Measurements from ENCODE around the gene VAV2.

VAV2 gene

DNA sequence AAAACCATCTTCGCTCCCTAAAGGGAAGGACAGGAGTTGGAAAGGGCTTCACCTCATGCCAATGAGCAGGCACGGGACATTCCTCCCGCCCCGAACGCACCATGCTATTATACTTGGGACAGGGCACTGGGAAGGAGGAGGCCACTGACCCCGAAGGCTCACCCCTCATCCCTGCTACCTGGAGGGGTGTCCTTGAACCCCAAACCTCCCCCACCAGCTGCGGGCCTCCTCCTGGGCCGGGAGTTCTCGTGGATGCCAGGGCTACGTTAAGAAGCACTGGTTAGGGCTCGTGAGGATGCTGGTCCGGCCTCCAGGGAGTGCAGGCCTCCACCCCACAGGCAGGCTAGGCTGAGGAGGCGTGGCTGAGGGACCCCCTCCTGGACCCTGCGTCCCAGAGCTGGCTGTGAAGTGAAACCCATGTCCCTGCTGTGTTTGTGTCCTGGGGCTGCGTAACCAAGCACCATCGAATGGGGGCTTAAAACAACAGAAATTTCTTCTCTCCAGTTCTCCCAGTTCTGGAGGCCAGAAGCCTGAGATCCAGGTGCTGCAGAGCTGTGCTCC is 142.9 kb downstream of the VAV2 start:
- TF ChIP-seq YY1 (IDR thresholded peaks at IDR 0.05; ENCODE audit: low read depth) (no peak), EP300 (IDR thresholded peaks at IDR 0.05; ENCODE audit: borderline replicate concordance) (no peak)

DNA sequence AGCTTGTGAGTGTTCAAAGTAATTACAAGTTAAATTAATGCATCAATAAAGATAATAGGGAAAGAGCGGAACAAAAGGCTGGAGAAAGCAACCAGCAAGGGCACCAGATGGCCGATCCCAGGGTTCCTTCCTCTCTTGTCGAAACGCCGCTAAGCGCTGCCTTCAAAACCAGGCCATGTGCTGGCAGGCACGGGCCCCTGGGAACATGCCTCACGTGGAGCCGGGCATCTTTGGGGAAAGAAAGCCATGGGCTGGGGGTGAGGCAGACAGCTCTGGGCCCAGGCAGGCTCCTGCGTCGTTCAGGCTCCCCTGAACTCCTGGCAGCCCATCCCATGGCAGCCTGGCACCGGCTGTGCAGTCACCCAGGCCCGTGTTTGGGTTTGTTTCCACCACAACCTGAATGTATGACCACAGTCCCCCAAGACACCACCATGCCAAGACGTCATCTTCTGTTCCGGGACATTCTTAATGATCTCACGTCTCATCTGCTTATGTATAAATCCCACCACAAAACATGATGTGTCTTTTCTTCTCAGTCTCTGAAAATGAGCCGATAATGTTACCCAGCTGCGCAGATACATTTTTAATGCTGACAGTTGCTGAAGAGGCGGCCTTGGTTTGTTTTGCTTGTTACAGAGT is 143.5 kb downstream of the VAV2 start:
- TF ChIP-seq YY1 (IDR thresholded peaks at IDR 0.05; ENCODE audit: low read depth) (no peak), CEBPB (IDR thresholded peaks at IDR 0.05) (no peak)

DNA sequence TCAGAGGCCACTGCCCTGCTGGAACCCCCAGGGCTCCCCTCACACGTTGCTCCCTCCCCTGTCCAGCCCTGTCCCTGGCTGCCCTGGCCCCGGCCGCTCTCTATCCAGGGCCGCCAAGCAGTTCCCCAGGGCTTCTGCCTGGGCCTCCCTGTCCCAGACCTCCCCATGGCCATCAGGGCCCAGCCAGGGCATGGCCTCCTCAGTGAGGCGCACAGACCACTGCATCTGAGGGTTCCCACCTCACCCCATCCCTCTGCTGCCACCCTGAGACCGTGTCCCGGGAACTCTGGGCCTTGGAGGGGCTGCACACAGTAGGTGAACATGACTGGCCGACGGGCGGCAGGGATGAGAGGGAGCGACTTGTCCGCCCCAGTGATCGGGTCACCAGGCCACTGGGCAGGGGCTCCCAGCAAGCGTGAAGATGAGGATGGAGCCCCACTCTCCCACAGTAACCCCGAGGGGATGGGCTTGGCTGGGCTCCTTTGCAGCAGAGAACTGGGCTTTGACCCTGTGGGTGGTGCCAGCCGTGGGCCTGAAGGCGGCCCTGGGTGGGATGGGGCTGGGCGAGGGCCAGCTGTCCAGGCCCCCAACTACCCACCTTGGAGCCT is 145.5 kb downstream of the VAV2 start:
- TF ChIP-seq NFIC (IDR thresholded peaks at IDR 0.05) (no peak), YY1 (IDR thresholded peaks at IDR 0.05; ENCODE audit: low read depth) (no peak), EGR1 (IDR thresholded peaks at IDR 0.05) (no peak), RAD21 (IDR thresholded peaks at IDR 0.05; ENCODE audit: low read depth) (no peak), EP300 (IDR thresholded peaks at IDR 0.05; ENCODE audit: borderline replicate concordance) (no peak), TCF12 (IDR thresholded peaks at IDR 0.05; ENCODE audit: low read depth) (no peak), ZBTB7A (IDR thresholded peaks at IDR 0.05; ENCODE audit: low read depth) (no peak)
- TF ChIP-seq, protein P1, sequence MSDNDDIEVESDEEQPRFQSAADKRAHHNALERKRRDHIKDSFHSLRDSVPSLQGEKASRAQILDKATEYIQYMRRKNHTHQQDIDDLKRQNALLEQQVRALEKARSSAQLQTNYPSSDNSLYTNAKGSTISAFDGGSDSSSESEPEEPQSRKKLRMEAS (IDR thresholded peaks at IDR 0.05): no peak
- TF ChIP-seq, protein P2, sequence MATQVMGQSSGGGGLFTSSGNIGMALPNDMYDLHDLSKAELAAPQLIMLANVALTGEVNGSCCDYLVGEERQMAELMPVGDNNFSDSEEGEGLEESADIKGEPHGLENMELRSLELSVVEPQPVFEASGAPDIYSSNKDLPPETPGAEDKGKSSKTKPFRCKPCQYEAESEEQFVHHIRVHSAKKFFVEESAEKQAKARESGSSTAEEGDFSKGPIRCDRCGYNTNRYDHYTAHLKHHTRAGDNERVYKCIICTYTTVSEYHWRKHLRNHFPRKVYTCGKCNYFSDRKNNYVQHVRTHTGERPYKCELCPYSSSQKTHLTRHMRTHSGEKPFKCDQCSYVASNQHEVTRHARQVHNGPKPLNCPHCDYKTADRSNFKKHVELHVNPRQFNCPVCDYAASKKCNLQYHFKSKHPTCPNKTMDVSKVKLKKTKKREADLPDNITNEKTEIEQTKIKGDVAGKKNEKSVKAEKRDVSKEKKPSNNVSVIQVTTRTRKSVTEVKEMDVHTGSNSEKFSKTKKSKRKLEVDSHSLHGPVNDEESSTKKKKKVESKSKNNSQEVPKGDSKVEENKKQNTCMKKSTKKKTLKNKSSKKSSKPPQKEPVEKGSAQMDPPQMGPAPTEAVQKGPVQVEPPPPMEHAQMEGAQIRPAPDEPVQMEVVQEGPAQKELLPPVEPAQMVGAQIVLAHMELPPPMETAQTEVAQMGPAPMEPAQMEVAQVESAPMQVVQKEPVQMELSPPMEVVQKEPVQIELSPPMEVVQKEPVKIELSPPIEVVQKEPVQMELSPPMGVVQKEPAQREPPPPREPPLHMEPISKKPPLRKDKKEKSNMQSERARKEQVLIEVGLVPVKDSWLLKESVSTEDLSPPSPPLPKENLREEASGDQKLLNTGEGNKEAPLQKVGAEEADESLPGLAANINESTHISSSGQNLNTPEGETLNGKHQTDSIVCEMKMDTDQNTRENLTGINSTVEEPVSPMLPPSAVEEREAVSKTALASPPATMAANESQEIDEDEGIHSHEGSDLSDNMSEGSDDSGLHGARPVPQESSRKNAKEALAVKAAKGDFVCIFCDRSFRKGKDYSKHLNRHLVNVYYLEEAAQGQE (IDR thresholded peaks at IDR 0.05; ENCODE audit: low read depth): no peak

DNA sequence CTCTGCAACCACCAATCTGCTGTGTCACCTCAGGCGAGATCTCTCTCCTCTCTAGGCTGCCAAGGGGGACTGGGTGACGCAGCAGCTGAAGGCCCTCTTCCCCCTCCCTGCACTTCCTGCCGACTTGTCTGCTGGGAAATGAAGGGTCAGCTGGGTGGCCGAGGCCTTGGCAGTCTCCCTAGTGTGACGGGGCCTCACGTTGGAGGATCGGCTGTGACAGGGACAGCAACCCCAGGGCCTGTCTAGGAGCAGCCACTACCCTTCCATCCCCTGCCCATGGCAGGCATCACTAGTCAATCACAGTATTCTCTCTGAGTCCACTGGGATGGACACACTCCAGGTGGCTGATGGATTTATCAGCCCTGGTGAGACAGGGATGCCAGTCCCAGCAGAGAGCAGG is 146.7 kb downstream of the VAV2 start:
- no peak for TF ChIP-seq CREB1 (IDR thresholded peaks at IDR 0.05; ENCODE audit: low read depth)
- no peak for TF ChIP-seq EGR1 (IDR thresholded peaks at IDR 0.05)
- no peak for TF ChIP-seq TCF12 (IDR thresholded peaks at IDR 0.05; ENCODE audit: low read depth)
- TF ChIP-seq TAF1 (IDR thresholded peaks at IDR 0.05; ENCODE audit: low read depth): no peak

DNA sequence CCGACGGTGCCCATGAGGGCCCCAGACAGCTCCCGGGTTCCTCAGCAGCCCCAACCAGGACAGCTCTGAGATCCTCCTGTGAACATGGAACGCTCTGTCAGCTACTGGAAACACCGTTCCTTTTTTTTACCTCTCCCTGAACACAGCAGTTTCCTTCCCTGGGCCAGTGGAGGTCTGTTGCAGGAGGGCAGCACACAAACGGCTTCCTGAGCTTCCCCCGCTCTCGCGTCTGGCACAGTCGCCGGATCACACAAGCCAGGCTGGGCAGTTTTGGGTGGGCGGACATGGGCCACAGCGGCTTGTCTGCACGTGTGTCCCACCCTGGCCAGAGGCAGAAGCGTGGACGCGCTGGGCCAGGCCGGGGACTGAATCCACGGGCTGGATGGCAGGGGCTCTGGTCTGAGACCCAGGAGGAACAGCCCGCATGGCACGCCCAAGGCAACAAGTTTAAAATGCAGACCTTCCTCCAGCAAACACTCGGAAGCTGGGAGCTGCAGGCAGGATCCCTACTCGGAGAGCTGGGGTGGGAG is 147.2 kb downstream of the VAV2 start:
- TF ChIP-seq FOXM1 (IDR thresholded peaks at IDR 0.05; ENCODE audit: borderline replicate concordance, low read depth) (no peak), NFIC (IDR thresholded peaks at IDR 0.05) (no peak), TCF12 (IDR thresholded peaks at IDR 0.05; ENCODE audit: low read depth) (no peak), TEAD4 (IDR thresholded peaks at IDR 0.05) (no peak), YY1 (IDR thresholded peaks at IDR 0.05; ENCODE audit: low read depth) (no peak), RAD21 (IDR thresholded peaks at IDR 0.05; ENCODE audit: low read depth) (no peak), CREB1 (IDR thresholded peaks at IDR 0.05; ENCODE audit: low read depth) (no peak), ZBTB7A (IDR thresholded peaks at IDR 0.05; ENCODE audit: low read depth) (no peak), TAF1 (IDR thresholded peaks at IDR 0.05; ENCODE audit: low read depth) (no peak), EGR1 (IDR thresholded peaks at IDR 0.05) (no peak), EP300 (IDR thresholded peaks at IDR 0.05; ENCODE audit: borderline replicate concordance) (no peak), CEBPB (IDR thresholded peaks at IDR 0.05) (no peak)
- TF ChIP-seq, protein P2 (IDR thresholded peaks at IDR 0.05; ENCODE audit: low read depth): no peak
- TF ChIP-seq, protein P3, sequence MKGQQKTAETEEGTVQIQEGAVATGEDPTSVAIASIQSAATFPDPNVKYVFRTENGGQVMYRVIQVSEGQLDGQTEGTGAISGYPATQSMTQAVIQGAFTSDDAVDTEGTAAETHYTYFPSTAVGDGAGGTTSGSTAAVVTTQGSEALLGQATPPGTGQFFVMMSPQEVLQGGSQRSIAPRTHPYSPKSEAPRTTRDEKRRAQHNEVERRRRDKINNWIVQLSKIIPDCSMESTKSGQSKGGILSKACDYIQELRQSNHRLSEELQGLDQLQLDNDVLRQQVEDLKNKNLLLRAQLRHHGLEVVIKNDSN (IDR thresholded peaks at IDR 0.05): no peak

DNA sequence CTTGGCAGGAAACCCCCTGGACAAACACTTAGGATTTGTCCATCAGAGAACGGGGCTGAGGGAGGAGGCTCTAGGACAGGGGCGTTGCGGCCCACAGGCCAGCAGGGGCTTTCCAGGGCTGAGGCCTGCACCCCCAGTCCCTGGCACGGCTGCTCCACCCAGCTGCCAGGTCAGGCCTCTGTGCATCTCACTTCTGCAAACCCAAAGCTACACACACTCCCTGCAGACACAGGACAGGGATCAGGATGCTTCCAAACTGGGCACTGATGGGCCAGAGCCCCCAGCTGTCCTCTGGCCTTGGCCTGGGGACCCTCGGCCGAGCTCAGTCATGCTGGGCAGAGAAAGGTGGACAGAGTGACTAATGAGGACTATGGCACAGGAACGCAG is 147.7 kb downstream of the VAV2 start:
- TF ChIP-seq EP300 (IDR thresholded peaks at IDR 0.05; ENCODE audit: borderline replicate concordance): no peak
- TF ChIP-seq ZBTB7A (IDR thresholded peaks at IDR 0.05; ENCODE audit: low read depth): no peak
- TF ChIP-seq CEBPB (IDR thresholded peaks at IDR 0.05): no peak
- no peak for TF ChIP-seq YY1 (IDR thresholded peaks at IDR 0.05; ENCODE audit: low read depth)
- TF ChIP-seq, protein P3 (IDR thresholded peaks at IDR 0.05): no peak
- TF ChIP-seq EGR1 (IDR thresholded peaks at IDR 0.05): no peak
- TF ChIP-seq TEAD4 (IDR thresholded peaks at IDR 0.05): no peak
- no peak for TF ChIP-seq TCF12 (IDR thresholded peaks at IDR 0.05; ENCODE audit: low read depth)
- TF ChIP-seq, protein P2 (IDR thresholded peaks at IDR 0.05; ENCODE audit: low read depth): no peak
- TF ChIP-seq CREB1 (IDR thresholded peaks at IDR 0.05; ENCODE audit: low read depth): no peak
